DMS79 treated with DMSO at 0.1 percent for 48 hours (cell line): ENCODE measurements around the gene TPTE.
"Not testable (repeated sequence)": the region's sequence is repeated elsewhere in the genome, so short reads cannot be mapped to it uniquely, and the experiment has no call there.

Source experiments
- DNase-seq: peaks from one replicate; lab custom pipeline; 2025; lab: John Stamatoyannopoulos, UW

Gene TPTE

DNA sequence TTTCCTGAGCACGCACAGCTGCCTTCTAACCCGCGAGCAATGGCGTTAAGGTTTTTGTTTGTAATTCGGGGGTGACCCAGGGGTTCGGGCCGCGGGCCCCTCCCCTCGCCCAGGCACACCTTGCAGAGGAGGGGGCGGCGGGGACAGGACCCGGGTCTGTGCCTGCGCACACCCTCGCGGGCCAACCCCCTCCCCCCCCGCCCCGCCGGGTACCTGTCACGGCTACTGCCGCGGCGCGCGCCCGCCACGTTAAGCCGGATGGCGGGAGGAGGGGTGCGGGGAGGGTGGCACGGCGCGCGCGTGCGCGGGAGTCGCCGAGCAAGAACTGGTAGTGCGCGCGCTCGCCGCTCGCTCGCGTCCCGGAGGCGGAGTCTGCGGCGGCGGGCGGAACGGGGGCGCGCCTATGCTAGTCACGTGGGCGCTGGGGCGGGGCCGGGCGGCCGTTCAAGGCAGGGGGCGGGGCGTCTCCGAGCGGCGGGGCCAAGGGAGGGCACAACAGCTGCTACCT lies at the start of gene TPTE:
TPTE (plus strand) TSS at position 493 of the 508 bp plus-strand sequence. CDS start 17,141 bp downstream, outside the sequence.
- no peak for DNase-seq

DNA sequence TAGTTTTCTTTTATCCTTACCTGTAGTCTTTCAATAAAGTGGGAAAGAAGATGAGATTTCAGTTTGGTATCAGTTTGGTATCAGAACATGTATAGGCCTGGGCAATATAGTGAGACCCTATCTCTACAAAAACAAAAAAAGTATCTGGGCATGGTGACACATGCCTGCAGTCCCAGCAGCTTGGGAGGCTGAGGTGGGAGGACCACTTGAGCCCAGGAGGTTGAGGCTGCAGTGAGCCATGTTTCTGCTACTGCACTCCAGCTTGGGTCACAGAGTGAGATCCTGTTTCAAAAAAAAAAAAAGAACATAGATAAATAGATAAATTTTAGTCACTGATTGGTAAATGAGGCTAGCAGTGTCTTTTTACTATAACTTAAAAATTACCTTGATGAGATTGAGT lies 49.4 kb upstream of the TPTE start:
- DNase-seq: not testable (repeated sequence)

DNA sequence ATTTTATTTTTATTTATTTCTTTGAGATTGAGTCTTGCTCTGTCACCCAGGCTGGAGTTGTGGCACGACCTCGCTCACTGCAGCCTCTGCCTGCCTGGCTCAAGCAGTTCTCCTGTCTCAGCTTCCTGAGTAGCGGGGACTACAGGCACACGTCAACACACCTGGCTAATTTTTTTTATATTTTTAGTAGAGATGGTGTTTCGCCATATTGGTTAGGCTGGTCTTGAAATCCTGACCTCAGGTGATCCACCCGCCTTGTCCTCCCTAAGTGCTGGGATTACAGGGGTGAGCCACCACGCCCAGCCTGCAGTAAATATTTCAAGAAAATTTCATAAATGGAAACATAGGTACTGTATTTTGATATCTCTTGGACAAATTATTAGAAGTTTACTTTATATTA lies 43.6 kb upstream of the TPTE start:
- not testable (repeated sequence) for DNase-seq

DNA sequence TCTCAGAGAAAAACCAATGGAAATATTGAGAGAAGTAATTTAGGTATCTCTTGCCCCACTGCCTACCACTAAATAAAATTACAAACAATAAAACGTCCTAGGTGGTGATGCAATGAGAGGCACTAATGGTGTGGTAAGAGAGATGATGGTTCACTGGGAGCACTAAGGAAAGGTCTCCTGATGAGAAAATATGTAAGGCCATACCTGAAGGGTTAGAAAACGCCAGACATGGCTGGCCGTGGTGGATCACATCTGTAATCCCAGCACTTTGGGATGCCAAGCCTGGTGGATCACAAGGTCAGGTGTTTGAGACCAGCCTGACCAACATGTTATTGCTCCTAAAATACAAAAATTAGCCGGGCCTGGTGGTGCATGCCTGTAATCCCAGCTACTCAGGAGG lies 41.5 kb upstream of the TPTE start:
- not testable (repeated sequence) for DNase-seq

DNA sequence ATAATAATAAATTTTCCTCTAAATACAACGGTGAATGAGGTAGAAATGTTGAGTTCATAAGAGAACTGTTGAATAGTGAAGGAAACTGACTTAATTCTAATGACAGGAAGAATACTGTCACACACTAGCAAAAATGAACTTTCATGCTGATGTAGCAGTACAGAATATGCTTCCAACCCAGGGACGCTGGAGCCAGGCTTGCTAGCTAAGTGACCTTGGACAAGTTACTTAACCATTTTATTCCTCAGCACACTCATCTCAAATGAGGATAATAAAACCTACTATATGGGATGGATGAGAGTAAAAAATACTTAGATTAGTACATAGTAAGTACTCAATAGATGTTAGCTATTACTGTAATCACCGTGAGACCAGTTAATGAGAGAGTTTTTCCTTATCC lies 36.5 kb upstream of the TPTE start:
- DNase-seq: not testable (repeated sequence)

DNA sequence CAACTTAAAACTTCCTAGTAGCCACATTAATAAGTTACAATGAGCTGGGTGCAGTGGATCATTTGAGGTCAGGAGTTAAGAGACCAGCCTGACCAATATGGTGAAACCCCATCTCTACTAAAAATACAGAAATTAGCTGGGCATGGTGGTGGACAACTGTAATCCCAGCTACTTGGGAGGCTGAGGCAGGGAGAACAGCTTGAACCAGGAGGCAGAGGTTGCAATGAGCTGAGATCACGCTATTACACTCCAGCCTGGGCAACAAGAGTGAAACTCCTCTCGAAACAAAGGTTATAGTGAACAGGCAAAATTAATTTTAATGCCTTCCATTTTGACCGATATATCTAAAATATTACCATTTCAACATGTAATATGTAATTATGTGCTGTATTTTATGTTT lies 30.9 kb upstream of the TPTE start:
- not testable (repeated sequence) for DNase-seq

DNA sequence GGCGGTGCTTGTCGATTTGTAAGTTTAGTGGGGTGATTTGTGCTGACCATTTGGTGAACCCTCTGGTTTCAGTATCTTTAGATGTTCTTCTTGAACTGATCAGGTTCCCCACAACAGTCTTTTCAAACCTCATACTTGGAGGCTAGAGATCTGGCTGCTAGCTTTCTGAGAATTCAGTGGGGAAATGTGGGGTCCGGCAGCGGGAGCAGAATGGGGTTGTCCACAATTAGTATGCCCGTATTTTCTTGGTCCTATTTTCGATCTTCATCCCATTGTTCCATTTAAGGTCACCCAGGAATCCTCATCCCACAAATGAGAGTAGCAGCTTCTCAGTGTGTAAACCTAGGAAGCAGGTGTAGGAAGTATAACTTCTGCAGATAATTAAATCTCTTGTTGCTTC lies 10.3 kb upstream of the TPTE start:
- no peak for DNase-seq

DNA sequence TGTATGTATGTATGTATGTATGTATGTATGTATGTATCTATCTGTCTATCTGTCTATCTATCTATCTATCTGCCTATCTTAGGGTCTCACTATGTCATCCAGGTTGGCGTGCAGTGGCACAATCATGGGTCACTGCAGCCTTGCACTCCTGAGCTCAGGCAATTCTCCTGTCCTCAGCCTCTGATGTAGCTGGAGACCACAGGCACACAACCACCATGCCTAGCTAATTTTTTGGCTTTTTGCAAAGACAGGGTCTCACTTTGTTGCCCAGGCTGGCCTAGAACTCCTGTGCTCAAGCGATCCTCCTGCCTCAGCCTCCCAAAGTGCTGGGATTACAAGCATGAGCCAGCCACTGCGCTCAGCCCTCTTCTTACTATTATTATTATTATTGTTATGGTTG lies 4.5 kb upstream of the TPTE start:
- DNase-seq: not testable (repeated sequence)

DNA sequence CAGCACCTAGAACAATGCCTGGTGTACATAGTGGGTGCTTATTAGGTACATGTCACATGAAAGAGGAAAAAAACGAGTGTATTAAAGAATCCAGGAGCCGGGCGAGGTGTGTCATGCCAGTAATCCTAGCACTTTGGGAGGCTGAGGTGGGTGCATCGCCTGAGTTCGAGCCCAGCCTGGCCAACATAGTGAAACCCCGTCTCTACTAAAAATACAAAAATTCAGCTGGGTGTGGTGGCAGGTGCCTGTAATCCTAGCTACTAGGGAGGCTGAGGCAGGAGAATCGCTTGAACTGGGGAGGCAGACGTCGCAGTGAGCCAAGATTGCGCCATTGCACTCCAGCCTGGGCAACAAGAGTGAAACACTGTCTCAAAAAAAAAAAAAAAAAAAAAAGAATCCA lies 3.5 kb upstream of the TPTE start:
- DNase-seq: not testable (repeated sequence)

DNA sequence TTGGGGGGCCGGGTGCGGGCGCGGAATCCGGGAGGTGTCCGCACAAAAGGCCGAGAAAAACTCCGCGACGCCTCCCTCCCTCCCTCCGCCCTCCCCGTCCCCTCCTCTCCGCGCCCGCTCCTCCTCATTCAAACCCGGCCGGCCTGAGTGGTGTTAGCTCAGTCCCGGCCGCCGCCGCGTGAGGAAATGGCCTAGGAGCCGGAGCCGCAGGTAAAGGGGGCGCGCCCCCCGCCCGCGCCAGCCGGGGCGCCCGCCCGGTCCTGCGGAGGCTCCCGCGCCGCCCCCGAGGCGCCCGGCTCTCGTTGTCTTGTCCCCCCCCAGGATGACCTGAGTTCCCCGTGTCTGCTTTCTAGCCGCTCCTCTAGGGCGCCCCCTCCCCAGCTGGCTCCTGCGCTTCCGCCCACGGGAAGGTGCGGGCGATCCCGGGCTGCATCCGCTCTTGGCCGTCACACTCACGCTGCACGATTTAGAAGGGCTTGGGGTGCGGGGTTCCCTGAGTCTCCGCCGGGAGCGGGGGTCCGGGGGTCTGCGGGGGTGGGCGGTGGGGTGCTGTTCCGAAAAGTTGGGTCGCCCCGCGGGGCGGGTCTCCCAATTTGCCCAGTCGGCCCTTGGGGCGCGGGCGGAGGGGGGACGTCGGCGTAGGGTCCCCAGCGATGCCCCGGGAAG lies 585 bp downstream of the TPTE start:
- not testable (repeated sequence) for DNase-seq

DNA sequence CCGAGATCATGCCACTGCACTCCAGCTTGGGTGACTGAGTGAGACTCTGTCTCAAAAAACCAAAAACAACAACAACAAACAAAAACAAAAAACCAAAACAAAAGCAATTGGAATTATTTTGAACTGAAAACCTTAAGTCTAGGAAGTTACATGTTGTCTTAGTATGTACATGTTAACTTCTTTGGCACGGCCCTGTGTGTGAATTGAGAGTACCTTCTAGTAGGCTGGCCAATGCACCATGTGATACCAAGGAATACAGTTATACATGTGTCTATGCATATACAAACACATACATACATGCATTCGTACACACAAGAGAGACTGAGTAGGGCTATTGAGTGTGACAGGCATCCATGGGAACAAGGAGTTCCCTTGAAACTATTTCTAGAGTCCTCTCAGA lies 18.6 kb downstream of the TPTE start:
- no peak for DNase-seq

DNA sequence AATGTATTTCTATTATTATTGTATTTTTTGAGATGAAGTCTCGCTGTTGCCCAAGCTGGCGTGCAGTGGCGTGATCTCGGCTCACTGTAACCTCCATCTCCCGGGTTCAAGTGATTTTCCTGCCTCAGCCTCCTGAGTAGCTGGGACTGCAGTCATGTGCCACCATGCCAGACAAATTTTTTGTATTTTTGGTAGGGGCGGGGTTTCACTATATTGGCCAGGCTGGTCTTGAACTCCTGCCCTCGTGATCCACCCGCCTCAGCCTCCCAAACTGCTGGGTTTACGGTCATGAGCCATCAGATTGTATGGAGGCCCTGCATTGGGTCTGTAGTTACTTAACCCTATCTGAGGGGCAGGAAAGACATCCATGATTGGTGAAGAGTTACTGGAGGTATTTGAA lies 23.0 kb downstream of the TPTE start:
- not testable (repeated sequence) for DNase-seq

DNA sequence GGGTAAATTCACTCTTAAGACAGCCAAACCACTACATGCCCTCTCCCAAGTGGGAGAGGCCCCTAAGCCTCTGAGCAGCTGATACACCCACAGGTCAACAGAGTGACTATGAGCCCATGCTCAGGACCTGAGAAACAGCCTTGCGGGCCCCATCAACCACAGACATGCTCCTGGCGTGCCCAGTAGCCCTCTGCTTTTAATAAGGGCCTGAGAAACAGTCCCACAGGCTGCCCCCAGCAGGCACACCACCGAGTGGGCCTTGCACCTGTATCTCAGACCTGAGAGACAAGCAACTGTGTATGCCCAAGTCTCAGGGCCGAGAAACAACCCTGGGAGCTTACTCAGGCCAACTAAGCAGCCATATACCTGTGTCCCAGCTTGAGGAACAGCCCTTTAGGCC lies 26.5 kb downstream of the TPTE start:
- DNase-seq: not testable (repeated sequence)

DNA sequence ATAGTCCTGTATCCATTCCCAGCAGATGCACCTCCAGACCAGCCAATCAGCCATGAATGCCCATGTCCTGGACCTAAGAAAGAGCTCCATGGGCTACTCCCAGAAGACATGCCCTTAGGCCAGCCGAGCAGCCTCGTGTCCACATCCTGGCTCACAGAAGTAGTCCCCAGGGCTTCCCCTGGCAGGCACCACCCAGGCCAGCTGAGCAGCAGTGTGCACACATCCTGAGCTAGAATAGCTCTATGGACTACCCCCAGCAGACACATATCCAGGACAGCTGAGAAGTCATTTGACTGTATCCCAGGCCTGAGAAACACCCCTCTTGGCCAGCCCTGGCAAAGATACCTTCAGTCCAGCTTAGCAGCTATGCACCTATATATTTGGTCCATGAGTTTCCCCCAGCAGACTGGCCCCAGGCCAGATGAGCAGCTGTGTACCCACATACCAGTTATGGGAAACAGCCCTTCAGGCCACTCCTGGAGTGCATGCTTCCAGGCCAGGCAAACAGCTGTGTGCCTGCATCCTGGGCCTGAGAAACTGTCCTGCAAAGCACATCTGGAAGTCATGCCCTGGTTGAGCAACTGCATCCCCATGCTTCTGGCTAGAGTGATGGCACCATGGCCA lies 27.1 kb downstream of the TPTE start:
- not testable (repeated sequence) for DNase-seq

DNA sequence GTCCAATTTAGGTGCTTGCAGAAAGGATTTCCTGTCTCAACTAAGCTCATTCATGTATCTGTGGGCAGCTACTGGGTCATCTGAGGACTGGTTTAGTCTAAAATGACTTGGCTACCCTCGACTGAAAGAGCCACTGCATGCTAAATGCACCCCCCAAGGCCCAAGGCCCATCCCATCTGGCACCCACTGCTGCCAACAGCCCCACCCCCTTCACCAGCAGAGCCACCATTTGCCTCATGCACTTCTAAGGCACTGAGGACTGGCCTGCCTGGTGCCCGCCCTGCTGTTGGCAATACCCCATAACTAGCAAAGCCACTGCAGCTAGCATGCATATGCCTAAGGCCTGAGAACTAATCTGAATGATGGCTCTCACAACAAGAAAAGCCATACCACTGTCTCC lies 49.4 kb downstream of the TPTE start:
- DNase-seq: not testable (repeated sequence)

DNA sequence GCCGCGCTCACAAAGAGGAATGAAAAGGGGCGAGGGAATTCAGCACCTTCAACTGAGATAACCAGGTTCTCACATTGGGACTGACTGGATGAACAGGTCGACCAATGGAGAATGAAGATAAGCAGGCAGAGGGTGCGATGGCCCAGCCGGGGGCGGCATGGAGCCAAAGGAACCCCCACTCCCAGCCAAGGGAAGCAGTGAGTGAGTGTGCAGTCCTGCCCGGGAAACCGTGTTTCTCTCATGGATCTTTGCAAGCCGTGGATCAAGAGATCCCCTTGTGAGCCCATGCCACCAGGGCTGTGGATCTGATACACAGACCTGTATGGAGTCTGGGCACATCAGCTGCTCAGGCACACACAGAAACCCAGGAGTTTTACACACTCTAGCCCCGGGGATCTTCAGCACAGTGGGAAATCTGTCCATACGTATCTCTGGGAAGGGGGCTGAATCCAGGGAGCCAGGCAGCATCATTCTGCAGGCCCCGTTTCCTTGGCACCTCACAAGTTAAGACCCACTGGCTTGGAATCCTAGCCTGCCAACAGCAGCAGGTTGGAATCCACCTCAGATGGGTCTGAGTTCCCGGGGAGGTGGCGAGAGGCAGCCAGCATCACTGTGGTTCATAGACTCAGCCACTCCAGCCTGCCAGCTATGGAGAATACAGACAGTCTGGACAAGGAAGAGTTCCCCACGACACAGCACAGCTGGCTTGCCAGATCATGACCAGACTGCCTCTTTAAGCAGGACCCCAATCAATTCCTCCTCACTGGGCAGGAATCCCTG lies 53.3 kb downstream of the TPTE start:
- DNase-seq: not testable (repeated sequence)

DNA sequence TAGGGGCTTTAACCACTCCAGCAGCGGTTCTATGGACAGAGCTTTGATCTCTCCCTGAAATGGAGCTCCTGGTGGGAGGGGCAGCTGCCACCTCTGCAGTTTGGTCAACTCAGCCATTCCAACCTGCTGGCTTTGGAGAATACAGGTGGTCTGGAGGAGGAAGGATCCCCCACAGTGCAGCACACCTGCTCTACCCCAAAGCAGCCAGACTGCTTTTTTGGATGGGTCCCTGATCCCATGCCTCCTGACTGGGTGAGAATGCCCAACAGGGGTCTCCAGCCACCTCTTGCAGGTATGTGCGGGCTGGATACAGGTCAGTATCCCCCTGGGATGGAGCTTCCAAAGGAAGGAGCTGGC lies 53.9 kb downstream of the TPTE start:
- no peak for DNase-seq

DNA sequence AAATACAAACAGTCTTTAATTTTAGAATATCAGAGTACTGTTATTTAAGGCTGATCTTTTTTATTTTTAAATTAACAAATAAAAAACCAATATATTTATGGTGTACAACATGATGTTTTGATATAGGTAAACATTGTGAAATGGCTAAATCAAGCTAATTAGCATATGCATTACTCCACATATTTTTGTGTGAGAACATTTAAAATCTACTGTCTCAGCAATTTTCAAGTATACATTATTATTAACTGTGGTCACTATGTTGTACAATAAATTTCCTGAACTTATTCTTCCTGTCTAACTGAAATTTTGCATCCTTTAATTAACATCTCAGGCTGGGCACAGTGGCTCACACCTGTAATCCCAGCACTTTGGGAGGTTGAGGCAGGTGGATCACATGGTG lies 57.5 kb downstream of the TPTE start:
- DNase-seq: not testable (repeated sequence)

DNA sequence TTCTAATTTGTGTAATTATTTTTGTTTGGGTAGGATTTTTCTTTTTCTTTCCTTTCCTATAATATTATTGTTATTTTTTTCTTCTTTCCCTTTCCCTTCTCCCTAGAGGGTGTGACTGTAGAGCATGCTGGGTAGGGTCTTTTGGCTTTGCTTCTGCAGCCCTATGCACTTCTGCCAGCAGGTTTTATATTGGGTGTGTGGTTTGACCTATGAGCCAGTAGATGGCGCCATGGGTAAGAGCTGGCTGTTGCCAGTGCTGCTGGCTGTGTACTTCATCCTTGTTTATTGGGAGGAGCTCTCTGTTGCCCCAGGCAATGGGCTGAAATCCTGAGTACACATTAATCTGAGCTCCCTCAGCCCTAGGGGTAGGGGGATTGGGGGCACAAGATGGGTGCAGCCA lies 67.7 kb downstream of the TPTE start:
- DNase-seq: not testable (repeated sequence)

DNA sequence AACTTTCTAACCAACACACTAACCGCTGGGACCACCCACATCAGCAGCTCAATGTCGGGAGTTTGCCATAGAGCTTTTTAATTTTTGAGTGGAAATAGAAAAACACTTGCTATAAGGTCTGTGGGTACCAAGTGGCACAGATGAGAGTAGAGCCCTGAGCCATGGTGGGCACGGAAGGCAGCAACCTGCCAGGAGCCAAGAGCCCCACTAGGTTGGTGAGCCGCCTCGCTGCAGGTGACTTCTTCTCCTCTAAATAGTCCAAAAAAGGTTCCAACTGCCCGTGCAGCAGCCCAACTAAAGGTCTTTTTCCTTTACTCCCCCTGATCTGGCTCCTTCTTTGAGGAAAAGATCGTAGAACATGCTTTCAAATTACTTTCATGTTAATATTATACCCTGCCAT lies 85.7 kb downstream of the TPTE start:
- not testable (repeated sequence) for DNase-seq

DNA sequence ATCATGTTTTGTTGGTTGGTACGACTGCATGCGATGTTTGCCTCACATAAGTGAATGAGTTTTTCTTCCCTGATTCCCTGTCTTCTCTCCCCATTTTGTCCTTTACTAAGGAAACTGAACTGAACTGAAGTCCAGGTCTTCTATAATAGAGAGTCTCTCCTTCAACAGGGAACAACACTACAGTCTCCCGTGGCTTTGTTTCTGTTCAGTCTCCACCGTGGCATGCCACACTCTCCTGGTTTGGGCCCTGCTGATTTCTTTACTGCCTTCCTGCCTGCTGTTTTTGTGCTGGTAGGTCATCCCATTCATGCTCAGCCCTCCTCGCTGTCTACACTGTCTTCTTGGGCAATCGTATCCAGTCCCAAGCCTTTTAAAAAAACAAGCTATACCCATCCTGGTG lies 92.9 kb downstream of the TPTE start:
- DNase-seq: not testable (repeated sequence)

DNA sequence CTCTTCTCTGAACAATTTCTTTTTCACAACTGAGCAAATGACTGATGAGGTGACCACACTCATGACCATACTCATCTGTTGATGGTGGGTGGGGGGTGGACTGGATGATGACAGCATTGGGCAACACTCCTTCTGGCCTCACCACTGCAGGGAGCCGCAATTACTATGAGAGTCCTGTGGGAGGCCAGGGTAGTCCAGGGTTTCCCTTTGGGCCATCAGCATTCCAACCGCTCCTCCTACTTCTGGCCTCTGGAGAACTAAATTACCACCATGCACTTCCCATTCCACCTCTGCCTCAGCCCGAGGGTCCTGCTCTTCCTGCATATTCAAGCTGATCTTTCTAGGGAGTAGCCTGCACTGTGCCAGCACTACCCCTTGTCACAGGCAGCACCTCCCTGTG lies 94.7 kb downstream of the TPTE start:
- not testable (repeated sequence) for DNase-seq

DNA sequence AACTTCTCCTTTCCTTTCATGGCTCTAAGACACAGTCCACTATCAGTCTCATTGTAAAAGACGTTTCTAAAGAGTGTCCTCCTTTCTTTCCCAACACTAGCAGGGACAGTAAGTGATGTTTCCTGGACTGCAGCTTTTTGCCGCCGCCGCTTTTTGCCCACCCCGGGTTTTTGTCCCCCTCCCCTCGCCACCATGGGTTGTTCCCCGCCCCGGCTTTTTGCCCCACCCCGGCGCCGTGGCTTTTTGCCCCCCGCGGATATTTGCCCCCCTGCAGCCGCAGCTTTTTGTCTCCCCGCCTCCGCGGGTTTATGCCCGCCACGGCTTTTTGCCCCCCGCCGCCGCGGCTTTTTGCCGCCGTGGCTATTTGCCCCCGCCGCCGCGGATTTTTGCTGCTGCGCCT lies 95.2 kb downstream of the TPTE start:
- no peak for DNase-seq
